Measurements from ENCODE around the gene P2RY13.

Gene P2RY13

DNA sequence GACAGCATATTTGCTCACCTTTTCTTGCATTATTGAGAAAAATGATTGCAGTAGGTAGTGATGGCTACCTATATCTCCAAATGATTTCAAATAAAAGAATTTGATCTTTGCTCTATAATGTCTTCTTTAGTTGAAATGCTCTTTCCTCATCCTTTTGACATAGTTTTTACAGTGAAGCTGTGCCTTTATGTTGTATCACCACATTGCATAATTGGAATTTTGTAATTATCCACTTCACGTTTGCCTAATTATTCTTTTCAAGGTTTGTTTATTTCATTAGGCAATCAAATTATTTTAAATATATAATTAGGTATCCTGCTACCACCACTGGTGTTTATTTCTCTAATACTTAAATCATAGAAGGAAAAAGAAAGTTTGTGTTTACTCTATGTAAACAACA is 21.3 kb upstream of the P2RY13 start:
- no peak overlapping the region for H3K4me3 ChIP-seq (ENCODE audit: low read depth, low read length)
- no peak for TF ChIP-seq MYC (IDR thresholded peaks at IDR 0.05; ENCODE audit: low read depth, low read length)
- TF ChIP-seq, protein P1, sequence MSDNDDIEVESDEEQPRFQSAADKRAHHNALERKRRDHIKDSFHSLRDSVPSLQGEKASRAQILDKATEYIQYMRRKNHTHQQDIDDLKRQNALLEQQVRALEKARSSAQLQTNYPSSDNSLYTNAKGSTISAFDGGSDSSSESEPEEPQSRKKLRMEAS (IDR thresholded peaks at IDR 0.05; ENCODE audit: low read depth, low read length), result no peak
- TF ChIP-seq, protein P2, sequence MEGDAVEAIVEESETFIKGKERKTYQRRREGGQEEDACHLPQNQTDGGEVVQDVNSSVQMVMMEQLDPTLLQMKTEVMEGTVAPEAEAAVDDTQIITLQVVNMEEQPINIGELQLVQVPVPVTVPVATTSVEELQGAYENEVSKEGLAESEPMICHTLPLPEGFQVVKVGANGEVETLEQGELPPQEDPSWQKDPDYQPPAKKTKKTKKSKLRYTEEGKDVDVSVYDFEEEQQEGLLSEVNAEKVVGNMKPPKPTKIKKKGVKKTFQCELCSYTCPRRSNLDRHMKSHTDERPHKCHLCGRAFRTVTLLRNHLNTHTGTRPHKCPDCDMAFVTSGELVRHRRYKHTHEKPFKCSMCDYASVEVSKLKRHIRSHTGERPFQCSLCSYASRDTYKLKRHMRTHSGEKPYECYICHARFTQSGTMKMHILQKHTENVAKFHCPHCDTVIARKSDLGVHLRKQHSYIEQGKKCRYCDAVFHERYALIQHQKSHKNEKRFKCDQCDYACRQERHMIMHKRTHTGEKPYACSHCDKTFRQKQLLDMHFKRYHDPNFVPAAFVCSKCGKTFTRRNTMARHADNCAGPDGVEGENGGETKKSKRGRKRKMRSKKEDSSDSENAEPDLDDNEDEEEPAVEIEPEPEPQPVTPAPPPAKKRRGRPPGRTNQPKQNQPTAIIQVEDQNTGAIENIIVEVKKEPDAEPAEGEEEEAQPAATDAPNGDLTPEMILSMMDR (IDR thresholded peaks at IDR 0.05; ENCODE audit: low read depth, low read length), result no peak
- TF ChIP-seq POLR2A (IDR thresholded peaks at IDR 0.05; ENCODE audit: extremely low read depth, insufficient read length), result no peak
- no peak for DNase-seq (ENCODE audit: low read depth)

DNA sequence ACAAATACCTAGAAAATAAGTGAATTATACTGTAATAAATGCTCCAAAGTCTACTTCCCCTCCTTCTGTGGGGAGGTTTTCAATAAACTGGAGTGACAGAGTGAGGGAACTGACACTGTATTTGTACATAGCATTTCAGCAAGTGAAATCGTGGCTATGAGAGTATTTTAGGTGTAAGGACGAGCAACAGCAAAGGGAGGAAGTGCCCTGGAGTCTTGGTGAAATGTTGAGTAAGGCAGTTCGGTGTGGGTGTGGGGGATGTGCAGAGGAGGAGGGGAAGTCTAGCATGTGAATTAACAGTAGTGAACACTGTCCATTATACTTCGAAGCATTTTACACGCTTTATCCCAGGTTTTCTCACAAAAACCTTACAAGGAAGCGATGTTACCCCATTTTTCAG is 18.1 kb upstream of the P2RY13 start:
- DNase-seq (ENCODE audit: low read depth), result peak; percentile 95
- H3K4me3 ChIP-seq (ENCODE audit: low read depth, low read length), result no peak overlapping the region
- TF ChIP-seq POLR2A (IDR thresholded peaks at IDR 0.05; ENCODE audit: extremely low read depth, insufficient read length) (no peak), MYC (IDR thresholded peaks at IDR 0.05; ENCODE audit: low read depth, low read length) (peak; percentile 84)
- TF ChIP-seq, protein P1 (IDR thresholded peaks at IDR 0.05; ENCODE audit: low read depth, low read length), result peak; percentile 80
- TF ChIP-seq, protein P2 (IDR thresholded peaks at IDR 0.05; ENCODE audit: low read depth, low read length), result no peak

DNA sequence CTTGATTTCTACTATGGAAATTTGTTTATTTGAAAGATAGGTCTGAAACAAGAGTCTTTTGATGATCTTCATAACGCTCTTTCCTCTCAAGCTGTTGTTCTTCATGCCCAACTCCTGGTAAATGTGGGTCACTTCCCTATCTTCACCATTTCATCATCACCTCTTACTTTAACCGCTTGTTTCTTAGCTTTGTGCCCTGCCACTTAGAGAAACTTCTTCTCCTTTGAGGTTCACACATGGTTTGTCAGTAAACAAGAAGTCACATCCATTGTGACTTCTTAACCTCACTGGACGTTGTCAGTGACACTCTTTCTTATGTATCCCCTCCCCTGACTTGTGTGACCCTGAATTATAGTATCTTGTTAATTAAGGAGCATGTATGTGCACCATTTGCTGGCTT is 16.9 kb upstream of the P2RY13 start:
- no peak overlapping the region for H3K4me3 ChIP-seq (ENCODE audit: low read depth, low read length)
- TF ChIP-seq POLR2A (IDR thresholded peaks at IDR 0.05; ENCODE audit: extremely low read depth, insufficient read length), result no peak
- TF ChIP-seq, protein P1 (IDR thresholded peaks at IDR 0.05; ENCODE audit: low read depth, low read length), result peak; percentile 74
- TF ChIP-seq MYC (IDR thresholded peaks at IDR 0.05; ENCODE audit: low read depth, low read length), result 0 out of 2 replicates have a peak, but pooled peaks have one; percentile 6
- DNase-seq (ENCODE audit: low read depth), result peak; percentile 86

DNA sequence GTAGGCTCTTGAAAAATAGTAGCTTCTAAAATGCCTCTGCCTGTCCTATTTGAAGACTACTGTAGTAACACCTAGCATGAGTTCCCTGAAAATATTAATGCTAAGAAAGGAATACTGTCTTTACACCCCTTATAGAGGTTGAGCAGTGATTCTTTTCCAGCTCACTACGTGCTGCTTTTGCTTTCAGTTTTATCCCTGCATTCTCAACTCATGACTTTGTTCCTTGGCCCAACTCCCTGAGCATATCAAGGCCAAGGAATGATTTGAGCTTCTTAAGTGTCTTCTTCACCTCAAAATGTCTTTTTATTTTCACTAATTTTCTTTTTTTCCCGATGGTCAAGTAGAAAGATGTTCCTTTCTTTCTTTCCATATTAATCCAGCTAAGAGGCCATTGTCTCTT is 16.5 kb upstream of the P2RY13 start:
- no peak overlapping the region for H3K4me3 ChIP-seq (ENCODE audit: low read depth, low read length)
- no peak for DNase-seq (ENCODE audit: low read depth)
- TF ChIP-seq, protein P2 (IDR thresholded peaks at IDR 0.05; ENCODE audit: low read depth, low read length), result no peak
- TF ChIP-seq POLR2A (IDR thresholded peaks at IDR 0.05; ENCODE audit: extremely low read depth, insufficient read length) (no peak), MYC (IDR thresholded peaks at IDR 0.05; ENCODE audit: low read depth, low read length) (no peak)

DNA sequence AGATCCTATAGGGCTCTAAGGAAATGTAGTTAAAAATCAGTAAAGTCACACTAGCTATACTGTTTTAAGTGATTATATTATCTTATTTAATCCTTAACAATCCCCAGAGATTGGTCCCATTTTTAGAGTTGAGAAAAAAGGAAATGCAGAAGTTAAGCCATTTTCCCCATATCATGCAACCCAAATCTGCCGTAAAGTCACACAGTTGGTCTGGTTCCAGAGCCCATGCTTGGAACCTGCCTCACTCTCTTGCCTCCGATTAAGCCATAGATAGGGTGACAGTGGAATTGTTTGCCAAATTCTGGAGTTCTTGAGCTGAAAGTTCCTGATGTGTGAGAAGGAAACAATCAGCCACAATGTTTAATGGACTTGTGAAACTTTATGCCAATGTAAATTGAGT is 2.3 kb upstream of the P2RY13 start:
- DNase-seq (ENCODE audit: low read depth), result no peak
- no peak overlapping the region for H3K4me3 ChIP-seq (ENCODE audit: low read depth, low read length)
- TF ChIP-seq POLR2A (IDR thresholded peaks at IDR 0.05; ENCODE audit: extremely low read depth, insufficient read length) (no peak), MYC (IDR thresholded peaks at IDR 0.05; ENCODE audit: low read depth, low read length) (no peak)
- TF ChIP-seq, protein P1 (IDR thresholded peaks at IDR 0.05; ENCODE audit: low read depth, low read length), result no peak
- TF ChIP-seq, protein P2 (IDR thresholded peaks at IDR 0.05; ENCODE audit: low read depth, low read length), result no peak

DNA sequence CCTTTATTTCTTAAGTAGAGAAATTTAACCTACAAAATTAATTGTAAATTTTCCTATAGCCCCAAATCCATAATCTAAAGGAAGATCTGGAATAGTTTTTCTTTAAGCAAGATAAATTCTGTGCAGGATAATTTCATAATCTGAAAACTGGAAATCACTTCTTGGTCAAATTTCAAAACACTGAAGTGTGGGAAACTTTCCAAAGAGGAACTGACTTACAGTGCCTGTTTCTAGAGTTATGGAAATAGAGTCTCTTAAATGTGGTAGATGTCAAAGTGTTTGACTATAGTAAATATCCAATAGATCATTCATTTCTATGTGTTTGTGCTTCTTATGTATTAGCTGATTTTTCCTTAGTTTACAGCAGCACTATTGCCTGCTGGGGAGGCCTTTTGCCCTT is 1.6 kb upstream of the P2RY13 start:
- no peak overlapping the region for H3K4me3 ChIP-seq (ENCODE audit: low read depth, low read length)
- peak; percentile 41 for DNase-seq (ENCODE audit: low read depth)
- TF ChIP-seq POLR2A (IDR thresholded peaks at IDR 0.05; ENCODE audit: extremely low read depth, insufficient read length) (no peak), MYC (IDR thresholded peaks at IDR 0.05; ENCODE audit: low read depth, low read length) (no peak)
- TF ChIP-seq, protein P2 (IDR thresholded peaks at IDR 0.05; ENCODE audit: low read depth, low read length), result no peak
- TF ChIP-seq, protein P1 (IDR thresholded peaks at IDR 0.05; ENCODE audit: low read depth, low read length), result no peak
